GM12875 (cell line): Measurements from ENCODE around the gene EPHA7.
A peak's percentile ranks its signal among the peaks of the same experiment; 100 is the strongest.

Experiments
- H3K4me3 ChIP-seq: one replicate; pipeline ENCODE4 v1.5.1; 2011; ENCODE audit warnings: low read depth, low read length, control low read depth
- CTCF ChIP-seq: IDR thresholded peaks from 2 replicates; pipeline ENCODE4 v1.5.1; 2011; ENCODE audit warnings: low read depth, mild to moderate bottlenecking, control low read depth, inconsistent platforms, low read length, moderate library complexity, borderline replicate concordance; ENCODE audit not compliant: insufficient read depth

EPHA7 gene

GRCh38 chr6:93424303-93425064, 5.1 kb upstream of the EPHA7 start:
- H3K4me3 ChIP-seq = no peak overlapping the region
- TF ChIP-seq CTCF = 0 out of 2 replicates have a peak, but pooled peaks have one; percentile 8

GRCh38 chr6:93423542-93423941, 4.2 kb upstream of the EPHA7 start:
- H3K4me3 ChIP-seq = no peak overlapping the region
- TF ChIP-seq CTCF = peak; percentile 52; the same call in 1 of the 2 replicates

- H3K4me3 ChIP-seq = no peak overlapping the region
- no peak for TF ChIP-seq CTCF
These were observed 920 bp upstream of the EPHA7 start for GRCh38 chr6:93420163-93420795.

DNA sequence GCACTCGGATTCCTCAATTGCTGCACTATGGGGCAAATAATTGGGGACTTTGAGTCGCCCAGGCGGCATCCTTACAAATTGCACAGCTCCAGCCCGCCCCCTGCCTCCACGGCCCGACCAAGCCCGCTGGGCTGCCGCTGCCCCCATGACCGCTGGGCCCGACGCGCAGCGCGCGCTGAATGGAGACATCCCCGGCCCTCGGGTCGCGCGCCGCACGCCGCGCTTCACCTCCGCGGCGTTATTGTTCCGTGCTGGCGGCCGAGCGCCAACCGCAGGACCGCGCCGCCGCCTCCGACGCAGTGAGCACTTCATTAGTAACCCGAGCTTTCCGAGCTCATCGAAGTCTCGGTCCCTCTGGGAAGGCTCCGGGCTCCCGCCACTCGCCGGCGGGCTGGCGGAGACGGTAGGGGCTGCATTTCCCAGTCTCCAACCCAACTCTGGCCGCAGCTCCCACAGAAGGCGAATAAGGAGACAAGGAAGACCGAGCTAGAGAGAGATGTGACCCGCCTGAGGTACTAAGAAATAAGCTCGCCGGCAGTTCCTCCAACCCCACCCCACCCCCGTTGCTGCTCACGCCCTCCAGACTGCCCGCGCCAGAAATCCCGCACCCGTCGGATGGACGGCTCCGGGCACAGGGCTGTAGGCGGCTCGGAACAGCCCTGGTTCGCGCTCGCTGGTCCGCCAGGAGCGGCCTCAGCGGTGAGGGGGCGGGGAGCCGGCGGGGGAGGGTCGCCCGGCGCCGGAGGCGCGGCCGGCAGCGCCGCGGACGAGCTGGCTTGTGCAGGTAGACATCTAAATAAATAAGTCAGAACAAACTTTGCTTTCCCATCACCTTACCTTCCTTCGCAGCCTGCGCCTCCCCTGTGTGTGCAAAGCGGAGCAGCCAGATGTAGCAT, 703 bp downstream of the EPHA7 start:
- TF ChIP-seq CTCF = no peak
- H3K4me3 ChIP-seq = no peak overlapping the region

- no peak for TF ChIP-seq CTCF
- no peak overlapping the region for H3K4me3 ChIP-seq
These were observed 1.3 kb downstream of the EPHA7 start for GRCh38 chr6:93418033-93418407.

DNA sequence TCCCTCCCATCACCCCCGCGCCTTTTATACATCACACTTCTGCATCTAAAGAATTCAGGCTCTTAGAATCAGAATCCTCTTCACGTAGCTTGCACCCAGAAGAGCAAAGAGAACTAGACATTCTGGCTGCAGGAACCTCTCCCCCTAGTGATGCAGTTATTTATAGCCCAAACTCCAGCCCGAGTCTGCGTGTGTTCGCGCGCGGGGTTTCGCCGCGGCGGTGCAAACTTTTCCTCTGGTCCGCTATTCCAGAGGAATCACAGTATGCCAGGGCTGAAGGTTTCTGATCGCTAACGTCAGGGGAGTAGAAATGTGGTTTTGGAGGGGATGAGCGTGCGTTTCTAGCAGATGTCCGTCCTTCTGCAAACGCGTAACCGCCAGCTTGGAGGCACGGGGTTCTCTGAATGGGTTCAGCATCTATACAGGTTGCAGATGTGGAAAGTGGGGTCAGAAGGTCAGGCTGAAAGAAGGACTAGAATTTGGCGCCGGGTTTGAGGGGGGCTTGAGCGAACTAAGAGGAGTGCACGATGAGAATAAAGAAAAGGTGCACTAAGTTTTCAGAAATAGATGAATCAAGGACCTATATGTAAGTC, 1.8 kb downstream of the EPHA7 start:
- no peak for TF ChIP-seq CTCF
- no peak overlapping the region for H3K4me3 ChIP-seq
